ENCODE measurements around the gene HRC.
A peak's percentile ranks its signal among the peaks of the same experiment; 100 is the strongest.

Gene HRC

GRCh38 chr19:49168421-49168820 is 13.2 kb upstream of the HRC start:
- Mint-ChIP-seq H3K27me3 (peaks cover 18% of the 10 kb centered on the region), H3K4me3 (no peak overlapping the region), H3K4me1 (ENCODE audit: low read depth) (no peaks in the 10 kb centered on the region), H3K27ac (no peak overlapping the region), H3K36me3 (ENCODE audit: low read depth) (no peaks in the 10 kb centered on the region), H3K9me3 (no peaks in the 10 kb centered on the region)

- no peak overlapping the region for H3K4me3 Mint-ChIP-seq
- no peaks in the 10 kb centered on the region for H3K36me3 Mint-ChIP-seq (ENCODE audit: low read depth)
- H3K9me3 Mint-ChIP-seq: no peaks in the 10 kb centered on the region
- peaks cover 18% of the 10 kb centered on the region for H3K27me3 Mint-ChIP-seq
- H3K27ac Mint-ChIP-seq: no peak overlapping the region
- no peaks in the 10 kb centered on the region for H3K4me1 Mint-ChIP-seq (ENCODE audit: low read depth)
Observed at GRCh38 chr19:49167857-49168409, 12.7 kb upstream of the HRC start.

GRCh38 chr19:49165865-49166301 is 10.7 kb upstream of the HRC start:
- H3K4me1 Mint-ChIP-seq (ENCODE audit: low read depth): no peaks in the 10 kb centered on the region

DNA sequence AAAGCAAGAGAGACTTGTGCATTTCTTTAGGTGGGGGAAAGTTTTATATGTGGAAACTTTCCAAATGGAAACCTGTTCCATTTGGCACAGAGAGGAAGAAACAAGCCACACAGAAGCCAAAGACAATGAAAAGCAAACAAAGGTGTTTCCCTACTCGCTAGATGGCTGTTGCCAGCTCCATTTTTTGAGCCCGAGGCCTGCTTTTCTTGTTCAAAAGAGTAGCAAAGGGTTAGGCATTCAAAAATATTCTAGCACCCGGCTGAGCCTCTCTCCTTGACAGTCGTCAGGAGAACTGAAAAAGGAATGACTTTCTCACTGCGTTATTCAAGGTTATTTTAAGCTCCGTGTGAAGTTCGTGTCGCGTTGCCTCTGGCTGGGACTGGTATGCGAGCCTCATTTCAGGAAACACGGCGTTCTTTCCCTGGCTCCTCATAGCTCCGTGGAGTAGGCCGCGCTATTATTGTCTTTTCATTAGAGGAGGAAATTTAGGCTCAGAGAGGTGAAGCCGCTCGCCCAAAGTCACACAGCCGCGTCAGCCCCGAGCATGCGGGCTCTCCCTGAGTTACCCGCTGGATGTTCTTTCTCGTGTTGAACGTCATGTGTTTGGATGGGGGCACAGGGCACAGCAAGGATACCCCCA is 10.0 kb upstream of the HRC start:
- Mint-ChIP-seq H3K4me3 (no peak overlapping the region), H3K36me3 (ENCODE audit: low read depth) (no peaks in the 10 kb centered on the region), H3K9me3 (no peaks in the 10 kb centered on the region), H3K27ac (no peak overlapping the region), H3K4me1 (ENCODE audit: low read depth) (no peaks in the 10 kb centered on the region), H3K27me3 (peaks cover 19% of the 10 kb centered on the region)

More at GRCh38 chr19:49165865-49166301, 10.7 kb upstream of the HRC start:
- Mint-ChIP-seq H3K27ac (no peak overlapping the region), H3K27me3 (peaks cover 16% of the 10 kb centered on the region), H3K36me3 (ENCODE audit: low read depth) (no peaks in the 10 kb centered on the region), H3K9me3 (no peaks in the 10 kb centered on the region), H3K4me3 (no peak overlapping the region)

DNA sequence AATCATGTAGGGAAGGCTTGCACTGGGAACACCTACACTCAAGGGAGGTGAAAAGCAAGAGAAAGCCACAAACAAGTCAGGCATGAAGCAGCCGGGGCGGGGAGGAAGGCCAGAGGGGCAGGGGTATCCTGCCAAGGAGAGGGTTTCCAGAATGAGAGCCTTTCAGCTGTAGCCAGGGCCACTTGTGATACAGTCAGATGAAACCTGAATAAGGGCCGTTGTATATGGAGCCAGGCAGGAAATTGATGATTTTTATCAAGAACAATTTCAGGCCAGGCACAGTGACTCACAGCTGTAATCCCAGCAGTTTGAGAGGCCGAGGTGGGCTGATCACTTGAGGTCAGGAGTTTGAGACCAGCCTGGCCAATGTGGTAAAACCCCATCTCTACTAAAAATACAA is 6.8 kb upstream of the HRC start:
- Mint-ChIP-seq H3K4me1 (ENCODE audit: low read depth) (peaks cover 5% of the 10 kb centered on the region), H3K9me3 (no peaks in the 10 kb centered on the region), H3K27ac (no peak overlapping the region), H3K4me3 (no peak overlapping the region), H3K27me3 (peaks cover 38% of the 10 kb centered on the region), H3K36me3 (ENCODE audit: low read depth) (no peaks in the 10 kb centered on the region)

- Mint-ChIP-seq H3K9me3 (no peaks in the 10 kb centered on the region), H3K27me3 (peaks cover 41% of the 10 kb centered on the region), H3K4me3 (no peak overlapping the region), H3K36me3 (ENCODE audit: low read depth) (no peaks in the 10 kb centered on the region), H3K27ac (no peak overlapping the region), H3K4me1 (ENCODE audit: low read depth) (peaks cover 5% of the 10 kb centered on the region)
Observed at GRCh38 chr19:49160450-49161189, 5.4 kb upstream of the HRC start.

DNA sequence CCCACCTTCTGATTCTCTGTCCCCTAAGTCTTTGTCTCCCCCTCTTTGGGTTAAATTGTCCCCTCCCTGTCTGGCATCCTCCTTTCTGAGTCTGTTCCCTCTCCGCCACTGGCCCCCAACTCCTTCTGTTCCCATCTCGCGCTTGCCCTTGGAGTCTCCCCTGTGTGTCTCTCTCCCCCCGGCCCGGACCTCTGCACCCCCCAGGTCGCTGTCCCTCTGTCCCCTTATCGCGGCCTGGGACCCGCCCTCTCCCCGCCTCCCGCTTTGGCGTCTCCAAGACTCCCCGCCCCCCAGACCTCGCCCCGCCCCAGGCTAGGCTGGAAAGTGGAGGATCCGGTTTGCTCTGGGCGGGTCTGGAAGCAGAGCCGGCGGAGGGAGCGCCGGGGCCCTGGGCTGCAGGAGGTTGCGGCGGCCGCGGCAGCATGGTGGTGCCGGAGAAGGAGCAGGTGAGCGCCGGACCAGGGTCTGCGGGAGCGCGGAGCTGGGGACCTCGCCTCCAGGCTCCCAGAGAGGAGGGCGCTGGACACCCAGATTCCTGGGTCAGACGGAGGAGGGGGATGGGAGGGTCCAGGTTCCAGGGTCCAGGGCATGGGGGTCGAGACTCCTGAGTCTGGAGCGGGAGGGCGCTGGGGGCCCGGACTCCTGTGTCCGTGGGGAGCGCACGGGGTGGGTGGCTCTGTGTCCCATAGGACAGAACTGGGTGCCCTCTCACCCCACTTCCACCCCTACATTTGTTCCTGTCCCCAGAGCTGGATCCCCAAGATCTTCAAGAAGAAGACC is 2.4 kb upstream of the HRC start, which contains the start of gene TRPM4:
TSS of gene TRPM4 (plus strand) at position 348 of the 780 bp plus-strand sequence. CDS start at position 423, 75 bp downstream.
- Mint-ChIP-seq H3K36me3 (ENCODE audit: low read depth) (no peaks in the 10 kb centered on the region), H3K27me3 (peaks cover 60% of the 10 kb centered on the region), H3K9me3 (no peaks in the 10 kb centered on the region), H3K4me1 (ENCODE audit: low read depth) (peaks cover 5% of the 10 kb centered on the region), H3K4me3 (peak within 1 kb of the TSS; percentile 4), H3K27ac (no peak within 1 kb of the TSS)

- H3K4me3 Mint-ChIP-seq: no peak overlapping the region
- H3K27me3 Mint-ChIP-seq: peaks cover 67% of the 10 kb centered on the region
- no peak overlapping the region for H3K27ac Mint-ChIP-seq
- no peaks in the 10 kb centered on the region for H3K9me3 Mint-ChIP-seq
- H3K36me3 Mint-ChIP-seq (ENCODE audit: low read depth): no peaks in the 10 kb centered on the region
- H3K4me1 Mint-ChIP-seq (ENCODE audit: low read depth): peaks cover 12% of the 10 kb centered on the region
Observed at GRCh38 chr19:49155820-49156346, 687 bp upstream of the HRC start.

DNA sequence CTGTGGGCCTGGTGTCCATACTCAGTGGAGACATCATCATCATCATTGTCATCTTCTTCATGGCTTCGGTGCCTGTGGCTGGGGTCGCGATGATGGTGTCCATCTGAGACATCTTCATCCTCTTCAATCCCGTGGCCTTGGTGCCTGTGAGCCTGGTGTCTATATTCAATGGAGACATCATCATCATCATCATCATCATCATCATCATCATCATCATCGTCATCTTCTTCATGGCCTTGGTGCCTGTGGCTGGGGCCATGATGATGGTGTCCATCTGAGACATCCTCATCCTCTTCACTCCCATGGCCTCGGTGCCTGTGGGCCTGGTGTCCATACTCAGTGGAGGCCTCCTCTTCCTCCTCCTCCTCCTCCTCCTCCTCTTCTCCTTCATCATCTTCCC is 917 bp downstream of the HRC start:
- no peak overlapping the region for H3K4me3 Mint-ChIP-seq
- H3K27ac Mint-ChIP-seq: no peak overlapping the region
- no peaks in the 10 kb centered on the region for H3K9me3 Mint-ChIP-seq
- H3K4me1 Mint-ChIP-seq (ENCODE audit: low read depth): peaks cover 23% of the 10 kb centered on the region
- no peaks in the 10 kb centered on the region for H3K36me3 Mint-ChIP-seq (ENCODE audit: low read depth)
- H3K27me3 Mint-ChIP-seq: peaks cover 63% of the 10 kb centered on the region

DNA sequence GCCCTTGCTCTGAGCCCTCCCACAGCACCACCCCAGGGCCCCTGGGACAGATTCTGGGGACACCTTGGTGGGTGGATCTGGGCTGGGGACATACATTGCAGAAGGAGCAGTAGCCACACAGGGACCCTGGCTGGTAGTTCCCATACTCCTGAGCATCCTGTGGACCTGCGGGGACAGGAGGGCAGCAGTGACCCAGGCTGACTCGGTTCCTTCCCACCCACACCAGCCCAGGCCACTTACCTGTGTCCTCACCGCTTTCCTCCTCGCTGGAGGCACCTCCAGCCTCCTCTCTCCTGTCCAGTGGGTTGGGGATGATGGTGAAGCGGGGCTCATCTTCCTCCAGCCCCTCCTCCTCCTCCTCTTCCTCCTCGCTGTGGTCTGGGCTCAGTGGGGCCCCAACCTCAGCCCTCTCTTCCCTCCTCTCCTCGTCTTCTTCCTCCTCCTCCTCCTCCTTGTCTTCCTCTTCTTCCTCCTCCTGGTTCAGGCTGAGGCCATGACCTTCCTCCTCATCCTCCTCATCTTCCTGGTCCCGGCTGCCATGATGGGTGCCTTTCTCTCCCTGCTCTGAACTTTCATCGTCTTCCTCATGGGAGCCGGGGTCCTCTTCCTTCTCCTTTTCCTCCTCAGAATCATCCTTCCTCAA is 1.9 kb downstream of the HRC start:
- H3K4me3 Mint-ChIP-seq: no peak overlapping the region
- peaks cover 25% of the 10 kb centered on the region for H3K4me1 Mint-ChIP-seq (ENCODE audit: low read depth)
- H3K36me3 Mint-ChIP-seq (ENCODE audit: low read depth): no peaks in the 10 kb centered on the region
- no peaks in the 10 kb centered on the region for H3K9me3 Mint-ChIP-seq
- H3K27me3 Mint-ChIP-seq: peaks cover 66% of the 10 kb centered on the region
- no peak overlapping the region for H3K27ac Mint-ChIP-seq

DNA sequence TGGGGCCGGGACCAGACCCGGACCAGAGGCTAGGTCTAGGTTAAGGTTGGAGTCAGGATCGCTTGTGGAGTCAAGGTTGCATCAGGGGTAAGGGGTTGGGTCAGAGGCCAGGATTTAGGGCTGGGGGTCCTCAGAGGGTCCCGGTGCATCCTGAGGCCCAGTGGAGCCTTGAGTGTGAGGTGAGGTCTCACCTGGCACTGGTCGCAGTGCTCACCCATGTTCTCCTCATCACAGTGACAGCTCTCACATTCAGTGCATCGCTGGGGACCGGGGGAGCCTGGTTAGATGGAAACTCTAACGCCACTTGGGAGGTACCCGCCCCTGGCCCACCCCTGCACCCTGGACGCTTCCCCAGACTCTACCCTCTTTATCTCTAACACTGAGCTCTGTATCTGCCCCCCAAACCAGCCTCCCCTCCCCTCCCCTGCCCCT is 3.1 kb downstream of the HRC start:
- Mint-ChIP-seq H3K27me3 (peaks cover 70% of the 10 kb centered on the region), H3K4me1 (ENCODE audit: low read depth) (peaks cover 22% of the 10 kb centered on the region), H3K9me3 (no peaks in the 10 kb centered on the region)

DNA sequence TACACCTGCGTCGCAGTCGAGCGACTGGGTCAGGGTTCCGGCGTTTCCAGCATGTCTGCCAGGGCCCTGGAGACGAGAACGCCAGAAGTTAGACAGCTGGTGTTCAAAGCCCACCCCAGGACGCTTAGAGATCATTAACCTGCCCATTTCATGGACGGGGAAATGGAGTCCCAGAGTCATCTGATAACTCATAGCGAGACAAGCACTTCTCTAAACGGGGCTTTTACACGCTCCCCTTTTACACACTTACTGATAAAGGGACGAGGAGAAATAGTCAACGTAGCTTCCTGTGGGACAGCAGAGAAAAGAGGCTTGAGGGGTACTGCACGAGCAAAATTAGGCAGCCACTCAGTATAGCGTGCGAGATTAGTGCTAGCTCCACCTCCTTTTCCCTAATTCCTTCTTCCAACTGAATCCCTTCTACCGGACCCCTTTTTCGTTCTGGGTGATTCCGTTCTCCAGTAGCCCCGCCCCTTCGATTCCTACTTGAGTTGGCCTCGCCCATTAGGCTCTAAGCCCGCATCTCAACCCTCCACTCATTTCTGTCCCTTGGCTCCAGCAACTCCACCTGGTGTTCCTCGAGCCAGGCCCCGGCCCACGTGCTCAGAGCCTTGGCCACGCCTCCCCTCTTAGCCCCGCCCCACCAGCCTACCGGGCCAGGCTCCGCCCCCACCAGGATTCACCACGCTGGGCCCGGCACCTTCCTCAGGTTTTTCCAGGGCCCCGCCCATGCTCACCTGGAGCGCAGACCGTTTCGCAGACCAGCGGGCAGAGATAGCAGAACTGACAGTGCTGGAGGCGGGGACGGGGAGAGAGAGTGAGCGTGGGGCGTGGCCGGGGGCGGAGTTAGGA is 3.7 kb downstream of the HRC start:
- H3K36me3 Mint-ChIP-seq (ENCODE audit: low read depth): no peaks in the 10 kb centered on the region
- H3K9me3 Mint-ChIP-seq: no peaks in the 10 kb centered on the region
- H3K27ac Mint-ChIP-seq: no peak overlapping the region
- H3K27me3 Mint-ChIP-seq: peaks cover 69% of the 10 kb centered on the region
- no peak overlapping the region for H3K4me3 Mint-ChIP-seq
- H3K4me1 Mint-ChIP-seq (ENCODE audit: low read depth): peaks cover 22% of the 10 kb centered on the region

More for the DNA sequence above, 3.1 kb downstream of the HRC start:
- H3K27ac Mint-ChIP-seq: no peak overlapping the region
- H3K36me3 Mint-ChIP-seq (ENCODE audit: low read depth): no peaks in the 10 kb centered on the region
- no peak overlapping the region for H3K4me3 Mint-ChIP-seq

DNA sequence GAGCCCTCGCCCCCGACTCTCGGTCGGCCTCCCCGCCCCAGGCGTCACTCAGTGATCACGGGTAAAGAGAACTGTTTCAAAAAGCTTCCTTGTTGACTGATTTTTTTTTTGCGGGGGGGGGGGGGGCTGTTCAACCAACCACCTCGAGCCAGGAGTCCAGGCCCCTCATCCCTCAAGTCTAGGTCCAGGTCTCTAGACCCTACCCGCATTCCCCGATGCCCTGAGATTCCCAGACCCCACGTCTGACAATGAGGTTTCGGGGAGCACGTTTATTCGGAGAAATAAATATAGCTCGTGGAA is 4.3 kb downstream of the HRC start:
- H3K27ac Mint-ChIP-seq: no peak overlapping the region
- H3K4me1 Mint-ChIP-seq (ENCODE audit: low read depth): peaks cover 23% of the 10 kb centered on the region
- H3K9me3 Mint-ChIP-seq: no peaks in the 10 kb centered on the region
- H3K4me3 Mint-ChIP-seq: no peak overlapping the region
- no peaks in the 10 kb centered on the region for H3K36me3 Mint-ChIP-seq (ENCODE audit: low read depth)
- peaks cover 69% of the 10 kb centered on the region for H3K27me3 Mint-ChIP-seq
